ENCODE data around the gene AKR1C4.

AKR1C4 gene

GRCh38 chr10:5196702-5197113 is at the start of gene AKR1C4:
TSS of gene AKR1C4 (plus strand) at chr10:5196837. CDS start at chr10:5196868, 31 bp downstream.
- Histone ChIP-seq H3K4me3 (ENCODE audit: insufficient read depth, low read length, poor library complexity, severe bottlenecking) (no peak within 1 kb of the TSS), H3K79me2 (ENCODE audit: insufficient read depth, low read length) (no peaks in the 10 kb centered on the region), H3K36me3 (ENCODE audit: low read length) (no peaks in the 10 kb centered on the region), H3K9me3 (ENCODE audit: insufficient read depth, low read length) (no peaks in the 10 kb centered on the region), H3K27me3 (ENCODE audit: low read length) (no peaks in the 10 kb centered on the region), H4K20me1 (ENCODE audit: low read depth, low read length) (no peaks in the 10 kb centered on the region), H3K4me2 (ENCODE audit: low read depth, low read length, poor library complexity, severe bottlenecking) (no peak within 1 kb of the TSS), H3K9me2 (replicated peaks; ENCODE audit: insufficient read depth, low read length) (no peaks in the 10 kb centered on the region), H3F3A (ENCODE audit: insufficient read depth) (no peaks in the 10 kb centered on the region), H2AFZ (ENCODE audit: low read depth, low read length, severe bottlenecking) (no peak within 1 kb of the TSS), H3K9ac (ENCODE audit: low read length) (no peak within 1 kb of the TSS), H3K27ac (ENCODE audit: low read depth, low read length) (no peak within 1 kb of the TSS)
- TF ChIP-seq EZH2phosphoT487 (conservative IDR thresholded peaks at IDR 0.05; ENCODE audit: low read length) (no peak), CTCF (IDR thresholded peaks at IDR 0.05; ENCODE audit: insufficient read depth, low read length, poor library complexity, severe bottlenecking) (no peak)

- no peak overlapping the region for H3K4me3 ChIP-seq (ENCODE audit: insufficient read depth, low read length, poor library complexity, severe bottlenecking)
- peaks cover 8% of the 10 kb centered on the region; the same call in 1 of the 2 replicates for H3K9me3 ChIP-seq (ENCODE audit: insufficient read depth, low read length)
- no peak overlapping the region for H3K4me2 ChIP-seq (ENCODE audit: low read depth, low read length, poor library complexity, severe bottlenecking)
- H2AFZ ChIP-seq (ENCODE audit: low read depth, low read length, severe bottlenecking) = no peak overlapping the region
- no peaks in the 10 kb centered on the region for H3K27me3 ChIP-seq (ENCODE audit: low read length)
- TF ChIP-seq EZH2phosphoT487 (conservative IDR thresholded peaks at IDR 0.05; ENCODE audit: low read length) (no peak), CTCF (IDR thresholded peaks at IDR 0.05; ENCODE audit: insufficient read depth, low read length, poor library complexity, severe bottlenecking) (no peak)
- no peaks in the 10 kb centered on the region for H3K79me2 ChIP-seq (ENCODE audit: insufficient read depth, low read length)
- no peaks in the 10 kb centered on the region for H4K20me1 ChIP-seq (ENCODE audit: low read depth, low read length)
- H3K9me2 ChIP-seq (replicated peaks; ENCODE audit: insufficient read depth, low read length) = no peaks in the 10 kb centered on the region
- H3K9ac ChIP-seq (ENCODE audit: low read length) = no peak overlapping the region
- H3K27ac ChIP-seq (ENCODE audit: low read depth, low read length) = no peak overlapping the region
- no peaks in the 10 kb centered on the region for H3F3A ChIP-seq (ENCODE audit: insufficient read depth)
- no peaks in the 10 kb centered on the region for H3K36me3 ChIP-seq (ENCODE audit: low read length)
These were observed 49.8 kb upstream of the AKR1C4 start for GRCh38 chr10:5146920-5147254.

- Histone ChIP-seq H3K4me2 (ENCODE audit: low read depth, low read length, poor library complexity, severe bottlenecking) (no peak overlapping the region), H3K9me2 (replicated peaks; ENCODE audit: insufficient read depth, low read length) (no peaks in the 10 kb centered on the region)
- TF ChIP-seq EZH2phosphoT487 (conservative IDR thresholded peaks at IDR 0.05; ENCODE audit: low read length) = no peak
- TF ChIP-seq CTCF (IDR thresholded peaks at IDR 0.05; ENCODE audit: insufficient read depth, low read length, poor library complexity, severe bottlenecking) = no peak
These were observed 49.2 kb upstream of the AKR1C4 start for GRCh38 chr10:5147255-5147980.

More at GRCh38 chr10:5147255-5147980, 49.2 kb upstream of the AKR1C4 start:
- H2AFZ ChIP-seq (ENCODE audit: low read depth, low read length, severe bottlenecking) = no peak overlapping the region
- no peaks in the 10 kb centered on the region for H3K36me3 ChIP-seq (ENCODE audit: low read length)
- H3K27me3 ChIP-seq (ENCODE audit: low read length) = no peaks in the 10 kb centered on the region
- no peak overlapping the region for H3K9ac ChIP-seq (ENCODE audit: low read length)
- H3F3A ChIP-seq (ENCODE audit: insufficient read depth) = no peaks in the 10 kb centered on the region
- H4K20me1 ChIP-seq (ENCODE audit: low read depth, low read length) = no peaks in the 10 kb centered on the region
- H3K9me3 ChIP-seq (ENCODE audit: insufficient read depth, low read length) = peaks cover 8% of the 10 kb centered on the region; the same call in 1 of the 2 replicates
- H3K27ac ChIP-seq (ENCODE audit: low read depth, low read length) = no peak overlapping the region
- H3K79me2 ChIP-seq (ENCODE audit: insufficient read depth, low read length) = no peaks in the 10 kb centered on the region
- H3K4me3 ChIP-seq (ENCODE audit: insufficient read depth, low read length, poor library complexity, severe bottlenecking) = no peak overlapping the region
